ENCODE results near the gene FEZ2. TPM values are rescaled to one million over a fixed set of nuclear protein-coding genes. Genes with fewer than 3 reads are reported as not detected.

The FEZ2 gene
- total and polyA plus RNA-seq, 2 experiments from 2014 or later, result 28.0 to 32.9 TPM

DNA sequence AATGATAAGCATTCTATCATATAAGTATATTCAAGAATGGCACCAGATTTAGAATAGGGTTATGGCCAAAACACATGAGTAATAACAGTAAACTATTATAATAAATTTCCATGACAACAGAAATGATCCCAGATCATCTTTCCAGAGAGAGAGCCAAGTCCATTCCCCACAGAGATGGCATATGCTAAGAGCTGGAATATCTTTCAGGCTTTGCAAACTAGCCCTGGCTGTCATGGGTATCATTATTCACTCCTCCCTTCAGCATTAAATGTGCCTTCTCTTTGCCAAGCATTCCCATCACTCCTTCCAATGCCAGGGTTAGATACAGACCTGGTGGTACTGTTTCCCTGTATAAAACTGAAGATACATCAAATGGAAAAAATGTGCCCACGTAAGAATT, 10.9 kb downstream of the FEZ2 start (continued):
- TF ChIP-seq, protein P1, sequence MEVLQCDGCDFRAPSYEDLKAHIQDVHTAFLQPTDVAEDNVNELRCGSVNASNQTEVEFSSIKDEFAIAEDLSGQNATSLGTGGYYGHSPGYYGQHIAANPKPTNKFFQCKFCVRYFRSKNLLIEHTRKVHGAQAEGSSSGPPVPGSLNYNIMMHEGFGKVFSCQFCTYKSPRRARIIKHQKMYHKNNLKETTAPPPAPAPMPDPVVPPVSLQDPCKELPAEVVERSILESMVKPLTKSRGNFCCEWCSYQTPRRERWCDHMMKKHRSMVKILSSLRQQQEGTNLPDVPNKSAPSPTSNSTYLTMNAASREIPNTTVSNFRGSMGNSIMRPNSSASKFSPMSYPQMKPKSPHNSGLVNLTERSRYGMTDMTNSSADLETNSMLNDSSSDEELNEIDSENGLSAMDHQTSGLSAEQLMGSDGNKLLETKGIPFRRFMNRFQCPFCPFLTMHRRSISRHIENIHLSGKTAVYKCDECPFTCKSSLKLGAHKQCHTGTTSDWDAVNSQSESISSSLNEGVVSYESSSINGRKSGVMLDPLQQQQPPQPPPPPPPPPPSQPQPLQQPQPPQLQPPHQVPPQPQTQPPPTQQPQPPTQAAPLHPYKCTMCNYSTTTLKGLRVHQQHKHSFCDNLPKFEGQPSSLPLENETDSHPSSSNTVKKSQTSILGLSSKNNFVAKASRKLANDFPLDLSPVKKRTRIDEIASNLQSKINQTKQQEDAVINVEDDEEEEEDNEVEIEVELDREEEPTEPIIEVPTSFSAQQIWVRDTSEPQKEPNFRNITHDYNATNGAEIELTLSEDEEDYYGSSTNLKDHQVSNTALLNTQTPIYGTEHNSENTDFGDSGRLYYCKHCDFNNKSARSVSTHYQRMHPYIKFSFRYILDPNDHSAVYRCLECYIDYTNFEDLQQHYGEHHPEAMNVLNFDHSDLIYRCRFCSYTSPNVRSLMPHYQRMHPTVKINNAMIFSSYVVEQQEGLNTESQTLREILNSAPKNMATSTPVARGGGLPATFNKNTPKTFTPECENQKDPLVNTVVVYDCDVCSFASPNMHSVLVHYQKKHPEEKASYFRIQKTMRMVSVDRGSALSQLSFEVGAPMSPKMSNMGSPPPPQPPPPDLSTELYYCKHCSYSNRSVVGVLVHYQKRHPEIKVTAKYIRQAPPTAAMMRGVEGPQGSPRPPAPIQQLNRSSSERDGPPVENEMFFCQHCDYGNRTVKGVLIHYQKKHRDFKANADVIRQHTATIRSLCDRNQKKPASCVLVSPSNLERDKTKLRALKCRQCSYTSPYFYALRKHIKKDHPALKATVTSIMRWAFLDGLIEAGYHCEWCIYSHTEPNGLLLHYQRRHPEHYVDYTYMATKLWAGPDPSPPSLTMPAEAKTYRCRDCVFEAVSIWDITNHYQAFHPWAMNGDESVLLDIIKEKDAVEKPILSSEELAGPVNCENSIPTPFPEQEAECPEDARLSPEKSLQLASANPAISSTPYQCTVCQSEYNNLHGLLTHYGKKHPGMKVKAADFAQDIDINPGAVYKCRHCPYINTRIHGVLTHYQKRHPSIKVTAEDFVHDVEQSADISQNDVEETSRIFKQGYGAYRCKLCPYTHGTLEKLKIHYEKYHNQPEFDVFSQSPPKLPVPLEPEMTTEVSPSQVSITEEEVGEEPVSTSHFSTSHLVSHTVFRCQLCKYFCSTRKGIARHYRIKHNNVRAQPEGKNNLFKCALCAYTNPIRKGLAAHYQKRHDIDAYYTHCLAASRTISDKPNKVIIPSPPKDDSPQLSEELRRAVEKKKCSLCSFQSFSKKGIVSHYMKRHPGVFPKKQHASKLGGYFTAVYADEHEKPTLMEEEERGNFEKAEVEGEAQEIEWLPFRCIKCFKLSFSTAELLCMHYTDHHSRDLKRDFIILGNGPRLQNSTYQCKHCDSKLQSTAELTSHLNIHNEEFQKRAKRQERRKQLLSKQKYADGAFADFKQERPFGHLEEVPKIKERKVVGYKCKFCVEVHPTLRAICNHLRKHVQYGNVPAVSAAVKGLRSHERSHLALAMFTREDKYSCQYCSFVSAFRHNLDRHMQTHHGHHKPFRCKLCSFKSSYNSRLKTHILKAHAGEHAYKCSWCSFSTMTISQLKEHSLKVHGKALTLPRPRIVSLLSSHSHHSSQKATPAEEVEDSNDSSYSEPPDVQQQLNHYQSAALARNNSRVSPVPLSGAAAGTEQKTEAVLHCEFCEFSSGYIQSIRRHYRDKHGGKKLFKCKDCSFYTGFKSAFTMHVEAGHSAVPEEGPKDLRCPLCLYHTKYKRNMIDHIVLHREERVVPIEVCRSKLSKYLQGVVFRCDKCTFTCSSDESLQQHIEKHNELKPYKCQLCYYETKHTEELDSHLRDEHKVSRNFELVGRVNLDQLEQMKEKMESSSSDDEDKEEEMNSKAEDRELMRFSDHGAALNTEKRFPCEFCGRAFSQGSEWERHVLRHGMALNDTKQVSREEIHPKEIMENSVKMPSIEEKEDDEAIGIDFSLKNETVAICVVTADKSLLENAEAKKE (CRISPR knock-in tag; IDR thresholded peaks at IDR 0.05), result no peak
- TF ChIP-seq, protein P2, sequence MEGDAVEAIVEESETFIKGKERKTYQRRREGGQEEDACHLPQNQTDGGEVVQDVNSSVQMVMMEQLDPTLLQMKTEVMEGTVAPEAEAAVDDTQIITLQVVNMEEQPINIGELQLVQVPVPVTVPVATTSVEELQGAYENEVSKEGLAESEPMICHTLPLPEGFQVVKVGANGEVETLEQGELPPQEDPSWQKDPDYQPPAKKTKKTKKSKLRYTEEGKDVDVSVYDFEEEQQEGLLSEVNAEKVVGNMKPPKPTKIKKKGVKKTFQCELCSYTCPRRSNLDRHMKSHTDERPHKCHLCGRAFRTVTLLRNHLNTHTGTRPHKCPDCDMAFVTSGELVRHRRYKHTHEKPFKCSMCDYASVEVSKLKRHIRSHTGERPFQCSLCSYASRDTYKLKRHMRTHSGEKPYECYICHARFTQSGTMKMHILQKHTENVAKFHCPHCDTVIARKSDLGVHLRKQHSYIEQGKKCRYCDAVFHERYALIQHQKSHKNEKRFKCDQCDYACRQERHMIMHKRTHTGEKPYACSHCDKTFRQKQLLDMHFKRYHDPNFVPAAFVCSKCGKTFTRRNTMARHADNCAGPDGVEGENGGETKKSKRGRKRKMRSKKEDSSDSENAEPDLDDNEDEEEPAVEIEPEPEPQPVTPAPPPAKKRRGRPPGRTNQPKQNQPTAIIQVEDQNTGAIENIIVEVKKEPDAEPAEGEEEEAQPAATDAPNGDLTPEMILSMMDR (conservative IDR thresholded peaks at IDR 0.05; ENCODE audit: low read depth in 2 of 2), result no peak
- TF ChIP-seq EZH2 (IDR thresholded peaks at IDR 0.05; ENCODE audit: low read depth, unreplicated experiment) (no peak), EZH2phosphoT487 (IDR thresholded peaks at IDR 0.05; ENCODE audit: unreplicated experiment) (no peak), JUNB (IDR thresholded peaks at IDR 0.05; ENCODE audit: unreplicated experiment) (no peak), ZNF331 (CRISPR knock-in tag; IDR thresholded peaks at IDR 0.05; ENCODE audit: low read depth) (no peak), NANOG (IDR thresholded peaks at IDR 0.05; ENCODE audit: borderline replicate concordance) (no peak)
- TF ChIP-seq, protein P3, sequence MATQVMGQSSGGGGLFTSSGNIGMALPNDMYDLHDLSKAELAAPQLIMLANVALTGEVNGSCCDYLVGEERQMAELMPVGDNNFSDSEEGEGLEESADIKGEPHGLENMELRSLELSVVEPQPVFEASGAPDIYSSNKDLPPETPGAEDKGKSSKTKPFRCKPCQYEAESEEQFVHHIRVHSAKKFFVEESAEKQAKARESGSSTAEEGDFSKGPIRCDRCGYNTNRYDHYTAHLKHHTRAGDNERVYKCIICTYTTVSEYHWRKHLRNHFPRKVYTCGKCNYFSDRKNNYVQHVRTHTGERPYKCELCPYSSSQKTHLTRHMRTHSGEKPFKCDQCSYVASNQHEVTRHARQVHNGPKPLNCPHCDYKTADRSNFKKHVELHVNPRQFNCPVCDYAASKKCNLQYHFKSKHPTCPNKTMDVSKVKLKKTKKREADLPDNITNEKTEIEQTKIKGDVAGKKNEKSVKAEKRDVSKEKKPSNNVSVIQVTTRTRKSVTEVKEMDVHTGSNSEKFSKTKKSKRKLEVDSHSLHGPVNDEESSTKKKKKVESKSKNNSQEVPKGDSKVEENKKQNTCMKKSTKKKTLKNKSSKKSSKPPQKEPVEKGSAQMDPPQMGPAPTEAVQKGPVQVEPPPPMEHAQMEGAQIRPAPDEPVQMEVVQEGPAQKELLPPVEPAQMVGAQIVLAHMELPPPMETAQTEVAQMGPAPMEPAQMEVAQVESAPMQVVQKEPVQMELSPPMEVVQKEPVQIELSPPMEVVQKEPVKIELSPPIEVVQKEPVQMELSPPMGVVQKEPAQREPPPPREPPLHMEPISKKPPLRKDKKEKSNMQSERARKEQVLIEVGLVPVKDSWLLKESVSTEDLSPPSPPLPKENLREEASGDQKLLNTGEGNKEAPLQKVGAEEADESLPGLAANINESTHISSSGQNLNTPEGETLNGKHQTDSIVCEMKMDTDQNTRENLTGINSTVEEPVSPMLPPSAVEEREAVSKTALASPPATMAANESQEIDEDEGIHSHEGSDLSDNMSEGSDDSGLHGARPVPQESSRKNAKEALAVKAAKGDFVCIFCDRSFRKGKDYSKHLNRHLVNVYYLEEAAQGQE (IDR thresholded peaks at IDR 0.05; ENCODE audit: unreplicated experiment), result no peak

All from GM23338 (cell line).